ENCODE results near the gene NUB1.

DNA sequence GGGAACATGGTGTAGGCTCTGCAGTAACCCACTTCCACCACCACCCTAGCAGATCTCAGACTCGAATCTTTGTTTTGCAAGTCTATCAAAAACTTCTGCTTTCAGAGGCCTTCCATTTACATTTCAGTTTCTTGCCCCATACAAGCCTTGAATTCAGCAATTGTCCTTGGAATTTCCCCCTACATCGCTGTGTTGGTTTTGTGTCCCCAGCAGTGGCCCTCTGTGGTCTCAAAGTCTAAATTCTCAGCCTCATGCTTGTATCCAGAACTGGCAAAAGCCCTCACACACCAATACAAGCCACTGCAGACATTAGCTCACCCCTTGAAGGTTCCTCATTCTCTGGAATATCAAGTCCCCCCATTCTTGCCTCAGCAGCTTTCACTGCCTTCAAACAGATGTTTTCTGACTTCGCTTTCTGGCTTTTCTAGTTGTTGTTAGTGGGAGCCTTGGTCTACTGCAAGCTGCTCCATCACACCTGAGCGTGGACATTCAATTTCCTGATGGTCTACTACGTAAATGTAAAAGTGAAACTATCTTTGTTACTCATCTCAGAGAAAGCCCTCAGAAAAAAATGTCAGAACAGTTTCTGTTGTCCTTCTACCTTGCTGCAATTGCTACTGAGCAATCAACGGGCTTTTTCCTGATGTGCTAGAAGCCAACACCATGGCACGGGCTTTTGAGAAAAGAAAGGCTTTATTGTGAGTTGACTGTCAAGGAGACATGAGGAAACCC is 1.8 kb upstream of the NUB1 start:
- TF ChIP-seq, protein P1, sequence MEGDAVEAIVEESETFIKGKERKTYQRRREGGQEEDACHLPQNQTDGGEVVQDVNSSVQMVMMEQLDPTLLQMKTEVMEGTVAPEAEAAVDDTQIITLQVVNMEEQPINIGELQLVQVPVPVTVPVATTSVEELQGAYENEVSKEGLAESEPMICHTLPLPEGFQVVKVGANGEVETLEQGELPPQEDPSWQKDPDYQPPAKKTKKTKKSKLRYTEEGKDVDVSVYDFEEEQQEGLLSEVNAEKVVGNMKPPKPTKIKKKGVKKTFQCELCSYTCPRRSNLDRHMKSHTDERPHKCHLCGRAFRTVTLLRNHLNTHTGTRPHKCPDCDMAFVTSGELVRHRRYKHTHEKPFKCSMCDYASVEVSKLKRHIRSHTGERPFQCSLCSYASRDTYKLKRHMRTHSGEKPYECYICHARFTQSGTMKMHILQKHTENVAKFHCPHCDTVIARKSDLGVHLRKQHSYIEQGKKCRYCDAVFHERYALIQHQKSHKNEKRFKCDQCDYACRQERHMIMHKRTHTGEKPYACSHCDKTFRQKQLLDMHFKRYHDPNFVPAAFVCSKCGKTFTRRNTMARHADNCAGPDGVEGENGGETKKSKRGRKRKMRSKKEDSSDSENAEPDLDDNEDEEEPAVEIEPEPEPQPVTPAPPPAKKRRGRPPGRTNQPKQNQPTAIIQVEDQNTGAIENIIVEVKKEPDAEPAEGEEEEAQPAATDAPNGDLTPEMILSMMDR (IDR thresholded peaks at IDR 0.05) = no peak
- no peak for TF ChIP-seq POLR2A (IDR thresholded peaks at IDR 0.05)
